ENCODE data around the gene ARG1.
"Not testable (repeated sequence)": the region's sequence is repeated elsewhere in the genome, so short reads cannot be mapped to it uniquely, and the experiment has no call there.

Gene ARG1

DNA sequence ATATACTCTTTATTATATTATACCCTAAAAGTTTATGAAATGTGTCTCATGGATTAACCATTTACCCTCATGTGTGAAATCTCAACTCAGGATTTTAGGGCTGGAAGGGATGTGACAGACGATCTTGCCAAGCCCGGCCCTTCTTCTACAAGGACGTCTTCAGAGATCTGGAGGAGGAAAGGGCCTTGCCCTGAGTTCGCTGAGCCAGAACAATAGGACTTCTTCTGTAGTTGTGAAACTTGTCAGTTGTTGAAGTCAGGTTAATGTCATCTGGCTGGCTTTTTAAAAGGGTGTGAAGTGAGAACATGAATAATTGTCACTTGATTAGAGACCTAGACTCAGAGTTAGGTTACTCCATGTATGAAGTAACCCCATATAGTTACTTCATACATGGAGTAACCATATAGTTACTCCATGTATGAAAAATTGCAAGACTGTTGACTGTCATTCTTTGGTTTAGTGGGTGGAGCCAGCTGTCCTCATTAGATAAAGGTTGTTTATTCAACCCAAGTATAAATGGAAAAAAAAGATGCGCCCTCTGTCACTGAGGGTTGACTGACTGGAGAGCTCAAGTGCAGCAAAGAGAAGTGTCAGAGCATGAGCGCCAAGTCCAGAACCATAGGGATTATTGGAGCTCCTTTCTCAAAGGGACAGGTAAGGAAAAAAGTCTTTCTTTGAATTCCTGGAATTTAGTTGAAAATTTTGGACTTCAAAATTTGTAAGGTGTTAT lies at the start of gene ARG1:
Gene ARG1, plus strand, starts transcription at position 541 of the 730 bp plus-strand sequence. Its CDS starts 57 bp downstream, at position 598.
- DNase-seq = no peak

GRCh38 chr6:131523988-131524673 lies 48.9 kb upstream of the ARG1 start:
- no peak for DNase-seq

DNA sequence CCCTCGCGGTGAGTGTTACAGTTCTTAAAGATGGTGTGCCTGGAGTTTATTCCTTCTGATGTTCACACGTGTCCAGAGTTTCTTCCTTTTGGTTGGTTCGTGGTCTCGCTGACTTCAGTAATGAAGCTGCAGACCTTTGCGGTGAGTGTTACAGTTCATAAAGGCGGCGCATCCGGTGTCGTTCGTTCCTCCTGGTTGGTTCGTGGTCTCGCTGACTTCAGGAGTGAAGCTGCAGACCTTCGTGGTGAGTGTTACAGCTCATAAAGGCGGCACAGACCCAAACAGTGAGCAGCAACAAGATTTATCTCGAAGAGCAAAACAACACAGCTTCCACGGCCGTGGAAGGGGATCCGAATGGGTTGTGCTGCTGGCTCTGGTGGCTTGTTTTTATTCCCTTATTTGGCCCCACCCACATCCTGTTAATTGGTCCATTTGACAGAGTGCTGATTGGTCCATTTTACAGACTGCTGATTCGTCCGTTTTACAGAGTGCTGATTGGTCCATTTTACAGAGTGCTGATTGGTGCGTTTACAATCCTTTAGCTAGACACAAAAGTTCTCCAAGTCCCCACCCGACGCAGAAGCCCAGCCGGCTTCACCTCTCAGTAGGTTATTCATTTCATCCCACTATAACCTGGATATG lies 48.2 kb upstream of the ARG1 start:
- peak in 1 of 2 experiments; percentile 26 for DNase-seq

GRCh38 chr6:131530936-131531335 lies 42.1 kb upstream of the ARG1 start:
- DNase-seq = not testable (repeated sequence)

- not testable (repeated sequence) for DNase-seq
Measured at GRCh38 chr6:131531681-131532080, 41.3 kb upstream of the ARG1 start.

- peak; percentile 66 to 78 for DNase-seq
Measured at GRCh38 chr6:131532580-131533039, 40.4 kb upstream of the ARG1 start.

- not testable (repeated sequence) for DNase-seq
Measured at GRCh38 chr6:131538615-131539014, 34.4 kb upstream of the ARG1 start.

- no peak for DNase-seq
Measured at GRCh38 chr6:131545317-131545716, 27.7 kb upstream of the ARG1 start.

DNA sequence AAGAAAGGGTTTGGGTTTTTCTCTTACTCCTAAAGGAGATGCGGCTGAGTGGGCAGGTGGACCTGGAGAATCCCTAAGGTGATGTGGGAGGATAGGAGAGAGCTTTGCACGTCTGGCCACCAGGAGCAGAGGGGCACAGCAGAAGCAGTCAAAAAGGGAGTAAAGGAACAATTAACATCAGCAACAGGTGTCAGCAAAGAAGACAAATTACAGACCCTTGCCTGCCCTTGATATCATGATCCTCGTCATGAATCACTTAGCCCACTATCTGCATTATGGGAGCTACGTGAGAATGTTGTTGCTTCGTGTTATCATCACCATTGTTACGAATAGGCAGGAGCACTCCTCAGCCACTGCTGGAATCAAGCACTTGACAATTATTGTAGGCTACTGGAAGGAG lies 25.5 kb upstream of the ARG1 start:
- DNase-seq = no peak

DNA sequence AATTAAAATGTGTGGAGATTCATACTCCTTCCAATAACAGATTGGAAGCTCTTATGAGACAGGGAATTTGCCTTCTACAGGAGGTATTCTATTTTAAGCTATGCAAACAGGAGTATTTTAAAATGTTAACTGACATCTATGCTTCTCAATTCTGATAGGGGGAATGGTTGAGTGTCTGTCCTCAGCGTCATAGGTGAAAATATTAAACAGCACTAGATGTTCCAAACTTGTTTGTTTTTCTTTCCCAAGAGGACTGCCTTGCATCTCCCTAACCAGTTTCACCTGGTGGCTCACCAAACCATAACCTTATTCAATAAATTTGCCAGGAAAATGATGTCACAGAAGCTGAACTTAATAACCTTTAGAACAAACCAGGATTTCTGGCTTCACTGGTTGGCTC lies 24.6 kb upstream of the ARG1 start:
- DNase-seq = no peak

DNA sequence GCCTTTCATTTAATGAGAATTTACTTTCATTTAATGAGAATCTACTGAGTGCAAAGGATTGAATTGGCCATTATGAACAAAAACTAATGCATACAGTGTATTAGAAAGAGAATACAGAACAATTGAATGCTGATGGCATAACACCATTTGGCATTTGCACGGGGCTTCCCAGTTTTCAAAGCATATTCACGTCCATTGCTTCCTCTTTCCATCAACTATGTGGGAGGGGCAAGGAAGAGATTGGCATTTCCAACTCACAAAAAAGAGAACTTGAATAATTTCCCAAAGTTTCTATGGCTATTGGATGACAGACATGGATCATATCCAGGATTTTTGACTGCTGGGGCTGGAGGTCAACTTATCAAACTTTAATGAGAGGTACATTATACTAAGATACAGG lies 23.2 kb upstream of the ARG1 start:
- DNase-seq = no peak

DNA sequence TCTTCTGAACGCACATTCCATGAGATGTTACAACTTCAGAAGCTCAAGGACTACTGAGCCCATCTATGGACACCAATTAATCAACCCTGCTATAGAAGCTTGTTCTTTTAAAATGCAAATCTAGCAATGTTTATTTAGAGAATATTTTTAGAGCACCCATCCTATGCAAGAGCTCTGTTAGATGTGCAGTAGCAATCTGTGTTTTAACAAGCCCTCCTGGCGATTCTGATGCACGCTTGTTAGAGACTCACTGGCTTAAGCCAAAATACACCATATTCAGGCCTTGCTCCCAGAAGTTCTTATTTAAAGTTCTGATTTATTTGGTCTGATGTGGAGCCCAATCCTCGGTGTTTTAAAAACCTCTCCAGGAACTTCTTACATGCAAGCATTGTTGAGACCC lies 21.1 kb upstream of the ARG1 start:
- DNase-seq = no peak

- DNase-seq = no peak
Measured at GRCh38 chr6:131552572-131552971, 20.5 kb upstream of the ARG1 start.

GRCh38 chr6:131555992-131556391 lies 17.0 kb upstream of the ARG1 start:
- DNase-seq = no peak

DNA sequence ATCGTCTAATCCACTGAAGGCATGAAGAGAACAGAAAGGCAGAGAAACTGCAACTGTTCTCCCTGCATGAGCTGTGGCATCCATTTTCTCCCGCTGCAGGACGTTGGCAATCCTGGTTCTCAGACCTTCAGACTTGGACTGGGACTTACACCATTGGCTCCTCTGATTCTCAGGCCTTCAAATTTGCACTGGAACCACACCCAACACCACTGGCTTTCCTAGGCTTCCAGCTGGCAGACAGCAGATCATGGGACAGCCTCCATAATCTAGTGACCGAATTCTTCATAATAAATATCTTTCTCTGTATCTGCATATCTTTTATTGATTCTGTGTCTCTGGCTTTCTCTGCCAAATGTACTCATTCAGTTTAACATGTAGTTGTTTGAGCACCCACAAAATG lies 14.1 kb upstream of the ARG1 start:
- DNase-seq = no peak

- DNase-seq = no peak
Measured at GRCh38 chr6:131561925-131562707, 10.9 kb upstream of the ARG1 start.

DNA sequence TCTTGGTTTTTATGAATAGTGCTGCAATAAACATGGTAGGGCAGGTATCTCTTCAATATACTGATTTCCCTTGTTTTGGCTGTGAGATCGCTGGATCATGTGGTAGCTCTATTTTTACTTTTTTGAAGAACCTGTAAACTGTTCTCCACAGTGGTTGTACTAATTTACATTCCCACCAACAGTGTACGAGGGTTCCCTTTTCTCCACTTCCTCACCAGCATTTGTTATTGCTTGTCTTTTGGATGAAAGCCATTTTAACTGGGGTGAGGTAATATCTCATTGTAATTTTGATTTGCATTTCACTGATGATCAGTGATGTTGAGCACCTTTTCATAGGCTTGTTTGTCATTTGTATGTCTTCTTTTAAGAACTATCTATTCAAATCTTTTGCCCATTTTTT lies 8.0 kb upstream of the ARG1 start:
- DNase-seq = no peak

DNA sequence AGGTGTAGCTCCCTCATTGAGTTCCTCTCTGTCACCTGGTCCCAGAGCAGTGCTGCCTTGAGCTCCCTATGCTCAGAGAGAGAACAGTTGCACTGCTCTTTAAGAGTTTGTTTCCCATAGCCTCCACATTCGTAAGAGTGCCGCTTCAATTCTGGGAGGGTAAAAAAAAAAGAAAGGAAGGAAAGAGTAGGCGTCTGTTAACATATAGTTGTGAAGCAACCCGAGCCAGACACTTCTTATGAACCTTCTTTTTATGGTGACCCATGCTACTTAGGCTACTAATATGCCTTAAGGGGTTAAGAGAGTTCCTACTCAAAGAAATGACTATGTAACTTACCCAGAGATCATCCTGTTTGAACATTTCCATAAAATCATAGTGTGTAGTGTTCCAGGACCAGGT lies 4.3 kb upstream of the ARG1 start:
- no peak for DNase-seq

DNA sequence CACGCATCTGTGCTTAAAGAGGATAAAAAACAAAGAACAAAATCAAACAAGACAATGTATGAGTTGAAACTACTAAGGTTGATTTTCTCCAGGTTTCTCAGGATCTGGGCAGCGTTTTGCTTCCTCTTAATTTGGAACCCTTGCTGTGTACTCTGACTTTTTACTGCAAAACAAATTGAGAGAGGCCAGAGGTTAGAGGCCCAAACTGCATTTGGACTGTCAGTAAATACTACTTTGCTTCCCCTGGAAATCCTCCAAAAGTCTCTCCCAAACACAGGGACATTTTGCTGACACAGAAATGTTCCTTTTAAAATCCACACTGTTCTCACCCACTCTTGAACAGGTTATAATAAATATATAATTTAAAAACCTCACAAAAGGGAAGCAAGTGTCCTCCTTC lies 1.1 kb downstream of the ARG1 start:
- DNase-seq = no peak

GRCh38 chr6:131574686-131575085 lies 1.7 kb downstream of the ARG1 start:
- DNase-seq = no peak

DNA sequence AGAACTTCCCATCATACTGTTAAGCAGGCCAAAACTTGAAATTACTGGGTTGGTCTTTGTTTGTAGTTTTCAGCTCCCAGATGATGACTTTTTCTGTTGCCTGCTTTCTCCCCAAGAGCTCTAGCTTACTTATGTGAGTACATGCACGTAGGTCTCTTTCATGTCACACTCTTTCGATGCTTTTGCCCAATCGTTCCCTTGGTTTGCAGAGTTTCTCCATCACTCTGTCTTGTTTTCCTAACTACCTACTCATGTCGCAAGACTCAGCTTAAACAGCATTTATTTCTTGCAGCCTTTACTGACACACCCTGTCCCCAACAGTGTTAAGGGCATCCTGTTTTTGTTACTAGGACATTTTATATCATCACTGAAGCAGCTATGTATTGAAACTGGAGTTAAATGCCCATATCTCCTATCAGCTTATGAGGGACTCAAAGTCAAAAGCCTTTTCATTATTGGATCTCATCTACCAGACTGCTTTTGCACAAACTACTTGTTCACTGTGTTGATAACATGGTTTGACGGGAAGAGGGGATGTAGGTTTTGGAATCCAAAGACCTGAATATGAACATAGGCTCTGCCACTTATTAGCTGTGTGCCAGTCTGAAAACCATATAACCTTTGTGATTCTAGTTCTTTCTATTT lies 2.9 kb downstream of the ARG1 start:
- DNase-seq = no peak

DNA sequence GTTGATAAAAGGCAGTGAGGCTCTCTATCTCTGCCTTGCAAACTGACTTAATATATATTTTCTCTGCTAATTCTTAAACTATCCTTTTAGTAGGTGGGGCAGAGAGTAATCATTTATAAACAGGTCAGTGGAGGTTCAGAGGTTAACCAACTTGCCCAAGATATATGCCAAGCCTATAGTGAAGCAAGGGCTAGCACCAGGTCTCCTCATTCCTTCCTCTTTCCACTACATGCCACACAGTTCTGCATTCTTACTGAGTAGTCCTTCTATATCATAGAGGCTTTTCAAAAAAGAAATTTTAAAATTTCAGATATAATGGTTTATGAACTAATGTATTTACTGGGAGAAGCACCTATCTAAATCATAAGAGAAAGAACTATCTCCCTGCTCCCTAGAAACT lies 8.5 kb downstream of the ARG1 start:
- DNase-seq = no peak

GRCh38 chr6:131586543-131586942 lies 13.5 kb downstream of the ARG1 start:
- DNase-seq = no peak

Measured in activated T-cell treated with anti-CD3 and anti-CD28 coated beads, Interleukin-2, amount 50 U/mL, for 48 hours (primary cell).